SK-N-MC (cell line): ENCODE results near the gene LPA.
"Not testable (repeated sequence)": the region's sequence is repeated elsewhere in the genome, so short reads cannot be mapped to it uniquely, and the experiment has no call there.

ENCODE experiments used
- DNase-seq: peaks from one replicate; pipeline ENCODE4 v3.0.0-alpha.2; 2011; ENCODE audit warnings: low read depth, low spot score
- H3K27ac ChIP-seq: fragments of 200-600 bp; sonication (generic); 2 replicates; pipeline ENCODE4 v1.5.1; 2016; ENCODE audit warnings: mixed run types
- H3K36me3 ChIP-seq: fragments of 200-600 bp; sonication (generic); 2 replicates; pipeline ENCODE4 v1.6.1; 2017; ENCODE audit warnings: antibody characterized with exemption, low read length, mixed read lengths; ENCODE audit not compliant: insufficient read depth
- H3K4me3 ChIP-seq: fragments of 200-600 bp; sonication (generic); 2 replicates; pipeline ENCODE4 v1.5.1; 2016
- H3K9ac ChIP-seq: fragments of 200-600 bp; sonication (generic); 2 replicates; pipeline ENCODE4 v1.8.0; 2017; ENCODE audit warnings: mixed run types, mixed read lengths; ENCODE audit not compliant: insufficient read length
- H3K9me3 ChIP-seq: fragments of 200-600 bp; sonication (generic); 2 replicates; pipeline ENCODE4 v1.6.1; 2017; ENCODE audit warnings: low read depth, mild to moderate bottlenecking, antibody characterized with exemption, low read length, moderate library complexity, mixed read lengths
- EZH2 ChIP-seq: fragments of 200-600 bp; sonication (generic); IDR thresholded peaks from one replicate; pipeline ENCODE4 v1.6.1; 2017; ENCODE audit warnings: antibody characterized with exemption
- FOXP2 ChIP-seq: optimal IDR thresholded peaks from 2 replicates; pipeline ENCODE3; 2011; ENCODE audit warnings: mild to moderate bottlenecking, moderate library complexity; ENCODE audit not compliant: insufficient read depth; ENCODE audit errors: extremely low read length, control extremely low read depth
- POLR2AphosphoS5 ChIP-seq: IDR thresholded peaks from 2 replicates; pipeline ENCODE4 v1.6.1; 2012; ENCODE audit warnings: mild to moderate bottlenecking, low read depth, low read length, borderline replicate concordance

Gene LPA

GRCh38 chr6:160586374-160586773 lies 77.7 kb downstream of the LPA start:
- Histone ChIP-seq H3K9me3 (no peaks in the 10 kb centered on the region), H3K9ac (no peak overlapping the region), H3K36me3 (no peaks in the 10 kb centered on the region), H3K4me3 (no peak overlapping the region), H3K27ac (no peak overlapping the region)
- no peak for DNase-seq
- no peak for TF ChIP-seq POLR2AphosphoS5
- no peak for TF ChIP-seq EZH2
- TF ChIP-seq FOXP2: no peak

GRCh38 chr6:160583794-160584193 lies 80.3 kb downstream of the LPA start:
- no peak overlapping the region for H3K27ac ChIP-seq
- no peak for DNase-seq
- no peak overlapping the region for H3K9ac ChIP-seq
- TF ChIP-seq FOXP2 (no peak), POLR2AphosphoS5 (no peak), EZH2 (no peak)
- H3K9me3 ChIP-seq: no peaks in the 10 kb centered on the region; the same call in 1 of the 2 replicates
- no peaks in the 10 kb centered on the region for H3K36me3 ChIP-seq
- H3K4me3 ChIP-seq: no peak overlapping the region

GRCh38 chr6:160581406-160581805 lies 82.7 kb downstream of the LPA start:
- TF ChIP-seq EZH2: no peak
- TF ChIP-seq POLR2AphosphoS5: no peak
- no peak for TF ChIP-seq FOXP2
- Histone ChIP-seq H3K9ac (no peak overlapping the region), H3K9me3 (no peaks in the 10 kb centered on the region; the same call in 1 of the 2 replicates), H3K4me3 (no peak overlapping the region), H3K27ac (no peak overlapping the region), H3K36me3 (no peaks in the 10 kb centered on the region)
- no peak for DNase-seq

DNA sequence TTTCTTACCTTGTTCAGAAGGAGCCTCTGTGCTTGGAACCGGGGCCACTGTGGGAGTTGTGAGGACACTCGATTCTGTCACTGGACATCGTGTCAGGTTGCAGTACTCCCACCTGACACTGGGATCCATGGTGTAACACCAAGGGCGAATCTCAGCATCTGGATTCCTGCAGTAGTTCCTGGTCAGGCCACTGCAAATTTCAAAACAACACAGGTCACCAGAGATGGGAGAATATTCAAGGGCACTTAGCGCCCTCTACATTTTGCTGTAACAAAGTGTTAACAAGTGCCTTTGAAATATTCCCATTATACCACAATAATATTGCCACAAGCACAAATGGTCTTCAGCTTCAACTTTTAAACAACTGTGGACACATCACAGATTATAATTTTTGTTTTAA lies 85.6 kb downstream of the LPA start:
- not testable (repeated sequence) for H3K4me3 ChIP-seq, H3K9ac ChIP-seq, DNase-seq, H3K27ac ChIP-seq, H3K9me3 ChIP-seq, H3K36me3 ChIP-seq

DNA sequence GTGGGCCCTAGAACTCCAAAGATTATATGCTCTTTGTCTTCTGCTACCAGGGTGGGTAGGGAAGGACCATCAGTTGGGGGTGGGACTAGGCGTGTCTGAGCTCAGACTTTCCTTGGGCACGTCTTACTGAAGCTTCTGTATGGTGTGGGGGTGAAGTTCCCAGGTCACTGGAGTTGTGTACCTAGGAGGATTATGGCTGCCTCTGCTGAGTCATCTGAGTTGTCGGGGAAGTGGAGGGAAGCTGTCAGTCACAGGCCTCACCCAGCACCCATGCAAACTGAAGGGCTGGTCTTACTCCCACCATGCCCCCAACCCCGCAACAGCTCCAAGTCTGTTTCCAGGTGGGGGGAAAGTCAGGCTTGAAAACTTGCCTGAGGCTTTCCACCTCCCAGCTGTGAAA lies 90.1 kb downstream of the LPA start:
- H3K36me3 ChIP-seq: no peaks in the 10 kb centered on the region
- DNase-seq: no peak
- no peaks in the 10 kb centered on the region for H3K9me3 ChIP-seq
- no peak overlapping the region for H3K9ac ChIP-seq
- H3K4me3 ChIP-seq: no peak overlapping the region
- H3K27ac ChIP-seq: no peak overlapping the region
- TF ChIP-seq POLR2AphosphoS5: no peak
- no peak for TF ChIP-seq EZH2
- TF ChIP-seq FOXP2: no peak

DNA sequence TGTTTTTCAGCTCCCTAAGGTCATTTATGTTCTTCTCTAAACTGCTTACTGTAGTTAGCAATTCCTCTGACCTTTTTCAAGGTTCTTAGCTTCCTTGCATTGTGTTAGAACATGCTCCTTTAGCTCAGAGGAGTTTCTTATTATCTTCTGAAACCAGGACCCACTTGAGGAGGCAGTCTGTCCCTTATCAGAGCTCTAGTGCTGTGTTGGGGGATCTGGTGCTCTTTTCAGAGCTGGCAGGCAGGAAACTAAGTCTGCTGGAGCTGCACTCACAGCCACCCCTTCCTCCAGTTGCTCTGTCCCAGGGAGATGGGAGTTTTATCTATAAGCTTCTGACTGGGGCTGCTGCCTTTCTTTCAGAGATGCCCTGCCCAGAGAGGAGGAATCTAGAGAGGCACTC lies 92.9 kb downstream of the LPA start:
- H3K36me3 ChIP-seq, H3K27ac ChIP-seq, H3K9ac ChIP-seq, H3K4me3 ChIP-seq, DNase-seq, H3K9me3 ChIP-seq: not testable (repeated sequence)

DNA sequence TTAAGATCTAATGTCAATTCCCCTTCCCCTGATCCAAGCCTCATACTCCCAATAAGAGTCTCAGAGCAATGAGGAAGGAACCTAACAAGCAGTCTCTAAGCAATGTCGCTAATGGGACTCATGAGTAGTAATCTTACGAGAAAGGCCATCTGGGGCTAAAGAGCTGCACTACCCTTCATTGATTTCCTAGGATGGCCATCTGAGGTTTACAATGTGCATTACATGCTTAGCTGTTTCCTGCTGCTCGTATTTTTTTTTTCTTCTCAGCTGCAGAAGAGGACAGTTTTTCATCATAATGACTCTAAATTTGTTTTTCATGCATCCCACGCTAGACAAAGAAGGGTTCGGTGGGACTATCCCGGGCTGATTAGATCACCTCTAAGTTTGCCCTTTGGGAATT lies 119.3 kb downstream of the LPA start:
- Histone ChIP-seq H3K4me3 (no peak overlapping the region), H3K27ac (no peak overlapping the region), H3K9ac (no peak overlapping the region), H3K36me3 (no peaks in the 10 kb centered on the region), H3K9me3 (no peaks in the 10 kb centered on the region)
- DNase-seq: no peak
- no peak for TF ChIP-seq EZH2
- no peak for TF ChIP-seq POLR2AphosphoS5
- TF ChIP-seq FOXP2: no peak

GRCh38 chr6:160535270-160535669 lies 128.8 kb downstream of the LPA start:
- no peaks in the 10 kb centered on the region for H3K36me3 ChIP-seq
- H3K4me3 ChIP-seq: no peak overlapping the region
- H3K9me3 ChIP-seq: no peaks in the 10 kb centered on the region
- TF ChIP-seq EZH2: no peak
- TF ChIP-seq FOXP2: no peak
- no peak for TF ChIP-seq POLR2AphosphoS5
- no peak for DNase-seq
- H3K27ac ChIP-seq: no peak overlapping the region
- H3K9ac ChIP-seq: no peak overlapping the region

DNA sequence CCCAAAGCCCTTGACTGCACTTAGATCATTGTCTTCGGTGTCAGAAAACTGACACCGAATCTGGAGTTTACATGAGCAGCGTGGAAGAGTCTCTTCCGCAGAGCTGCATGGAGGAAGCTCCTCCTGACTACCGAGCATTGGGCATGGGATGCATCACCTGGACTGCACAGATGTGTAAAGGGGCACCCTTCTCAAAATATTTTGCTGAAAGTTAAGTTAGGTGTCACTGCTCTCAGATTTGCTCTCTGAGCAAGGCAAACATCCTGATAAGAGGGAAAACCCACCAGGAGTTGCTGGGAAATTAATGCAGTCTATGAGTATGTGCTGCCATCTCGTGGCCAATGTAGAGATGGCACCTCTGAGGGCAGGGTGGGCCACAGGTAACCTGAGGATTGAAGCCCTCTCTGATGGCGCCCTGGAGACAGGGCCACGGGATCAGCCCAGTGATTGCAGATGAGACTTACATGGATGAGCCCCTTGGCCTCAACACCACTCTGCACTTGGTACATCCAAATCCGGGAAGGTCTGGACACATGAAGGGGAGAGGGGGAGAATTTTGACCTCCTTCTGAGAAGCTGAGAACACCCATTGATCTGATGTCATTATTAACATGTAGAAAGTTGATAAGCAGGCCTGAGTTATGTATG lies 129.9 kb downstream of the LPA start:
- Histone ChIP-seq H3K27ac (no peak overlapping the region), H3K36me3 (no peaks in the 10 kb centered on the region), H3K4me3 (no peak overlapping the region), H3K9me3 (no peaks in the 10 kb centered on the region), H3K9ac (no peak overlapping the region)
- DNase-seq: no peak
- TF ChIP-seq EZH2 (no peak), POLR2AphosphoS5 (no peak), FOXP2 (no peak)
